ENCODE data around the gene SHC2. TPM values are rescaled to one million over a fixed set of nuclear protein-coding genes. Genes with fewer than 3 reads are reported as not detected.
"Not testable (repeated sequence)": the region's sequence is repeated elsewhere in the genome, so short reads cannot be mapped to it uniquely, and the experiment has no call there.

Gene SHC2
- total RNA-seq, 1 experiment from 2014 or later = 6.7 TPM

DNA sequence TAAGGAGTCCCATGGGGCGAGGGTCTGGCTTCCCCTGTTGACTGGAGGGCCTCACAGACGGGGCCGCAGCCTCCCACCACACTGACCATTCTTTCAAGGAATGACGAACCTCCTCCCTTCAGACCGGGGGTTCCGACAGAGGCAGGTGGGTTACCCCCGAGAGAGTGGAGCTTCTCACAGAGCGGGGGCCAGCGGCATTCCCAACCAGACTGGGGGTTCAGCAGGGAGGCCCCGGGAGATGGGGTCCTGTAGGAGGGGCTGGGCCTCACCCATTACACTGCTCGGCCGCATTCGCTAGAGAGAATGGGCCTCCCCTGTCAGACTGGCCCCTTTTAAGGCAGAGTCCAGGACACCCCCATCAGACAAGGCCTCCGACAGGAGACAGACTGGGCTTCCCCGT lies 36.3 kb downstream of the SHC2 start:
- intact Hi-C loops (cut with micrococcal nuclease; ENCODE audit: unreplicated experiment) (no loop called here), in situ Hi-C loops (cut with HindIII; ENCODE audit: low pct_unique_long_range_greater_than_20kb, low sequenced_read_pairs) (no loop called here)
- Histone ChIP-seq H3K36me3 (ENCODE audit: control insufficient read depth, insufficient read depth, low read length) (no peaks in the 10 kb centered on the region), H3K27me3 (ENCODE audit: control insufficient read depth, insufficient read depth, low read length) (no peaks in the 10 kb centered on the region), H3K9me3 (ENCODE audit: control insufficient read depth, insufficient read depth, low read depth, low read length) (no peaks in the 10 kb centered on the region), H3K4me1 (ENCODE audit: control insufficient read depth, insufficient read depth, low read length) (no peaks in the 10 kb centered on the region), H3K27ac (ENCODE audit: low read length) (no peak overlapping the region), H3K4me3 (ENCODE audit: low read depth in 2 of 2, low read length in 2 of 2) (no peak overlapping the region)
- no TSS peak for BruUV-seq (replicated peaks)
- POLR2A ChIA-PET = no interaction called here
- TF ChIP-seq, protein P1, sequence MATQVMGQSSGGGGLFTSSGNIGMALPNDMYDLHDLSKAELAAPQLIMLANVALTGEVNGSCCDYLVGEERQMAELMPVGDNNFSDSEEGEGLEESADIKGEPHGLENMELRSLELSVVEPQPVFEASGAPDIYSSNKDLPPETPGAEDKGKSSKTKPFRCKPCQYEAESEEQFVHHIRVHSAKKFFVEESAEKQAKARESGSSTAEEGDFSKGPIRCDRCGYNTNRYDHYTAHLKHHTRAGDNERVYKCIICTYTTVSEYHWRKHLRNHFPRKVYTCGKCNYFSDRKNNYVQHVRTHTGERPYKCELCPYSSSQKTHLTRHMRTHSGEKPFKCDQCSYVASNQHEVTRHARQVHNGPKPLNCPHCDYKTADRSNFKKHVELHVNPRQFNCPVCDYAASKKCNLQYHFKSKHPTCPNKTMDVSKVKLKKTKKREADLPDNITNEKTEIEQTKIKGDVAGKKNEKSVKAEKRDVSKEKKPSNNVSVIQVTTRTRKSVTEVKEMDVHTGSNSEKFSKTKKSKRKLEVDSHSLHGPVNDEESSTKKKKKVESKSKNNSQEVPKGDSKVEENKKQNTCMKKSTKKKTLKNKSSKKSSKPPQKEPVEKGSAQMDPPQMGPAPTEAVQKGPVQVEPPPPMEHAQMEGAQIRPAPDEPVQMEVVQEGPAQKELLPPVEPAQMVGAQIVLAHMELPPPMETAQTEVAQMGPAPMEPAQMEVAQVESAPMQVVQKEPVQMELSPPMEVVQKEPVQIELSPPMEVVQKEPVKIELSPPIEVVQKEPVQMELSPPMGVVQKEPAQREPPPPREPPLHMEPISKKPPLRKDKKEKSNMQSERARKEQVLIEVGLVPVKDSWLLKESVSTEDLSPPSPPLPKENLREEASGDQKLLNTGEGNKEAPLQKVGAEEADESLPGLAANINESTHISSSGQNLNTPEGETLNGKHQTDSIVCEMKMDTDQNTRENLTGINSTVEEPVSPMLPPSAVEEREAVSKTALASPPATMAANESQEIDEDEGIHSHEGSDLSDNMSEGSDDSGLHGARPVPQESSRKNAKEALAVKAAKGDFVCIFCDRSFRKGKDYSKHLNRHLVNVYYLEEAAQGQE (IDR thresholded peaks at IDR 0.05; ENCODE audit: insufficient read depth in 1 of 2, low read depth in 2 of 2, low read length in 1 of 2) = no peak
- CTCF ChIA-PET = no interaction called here
- DNase-seq (ENCODE audit: low read depth, low spot score) (no peak), ATAC-seq (no peak)

DNA sequence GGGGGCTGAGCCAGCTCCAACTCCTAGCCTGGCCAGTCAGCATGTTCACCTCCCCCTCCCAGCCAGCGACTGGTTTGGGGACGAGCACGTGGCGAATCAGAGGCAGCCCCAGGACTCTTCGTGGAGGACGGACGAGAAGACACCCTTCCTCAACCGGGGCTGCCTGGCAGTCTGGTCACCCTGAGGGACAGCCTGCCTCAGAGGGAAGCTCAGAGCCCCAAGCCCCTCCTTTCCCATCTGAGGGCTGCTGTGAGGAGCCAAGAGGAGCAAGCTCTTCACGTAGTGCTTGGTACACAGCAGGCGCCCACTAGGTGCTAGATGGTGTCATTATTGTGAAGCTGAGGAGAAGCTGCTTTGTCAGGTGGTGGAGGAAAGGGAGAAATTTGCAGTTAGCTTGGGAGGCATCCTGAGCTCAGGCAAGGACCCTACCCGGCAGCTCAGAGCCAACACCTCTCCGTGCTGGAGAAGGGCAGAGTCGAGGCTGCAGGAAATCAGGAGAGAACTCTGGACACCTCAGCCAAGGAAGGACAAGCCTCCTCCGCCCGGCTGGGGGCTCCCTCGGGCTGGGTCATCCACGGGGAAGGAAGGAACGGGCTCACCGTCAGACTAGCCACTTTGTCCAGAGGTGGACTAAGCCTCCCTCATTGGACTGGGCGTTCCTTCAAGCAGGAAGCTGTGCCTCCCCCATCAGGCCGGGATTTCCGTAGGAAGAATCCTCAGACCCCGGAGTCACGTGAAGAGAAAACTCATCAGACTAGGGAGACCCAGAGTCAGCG lies 37.0 kb downstream of the SHC2 start:
- no TSS peak for BruUV-seq (replicated peaks)
- Histone ChIP-seq H3K27me3 (ENCODE audit: control insufficient read depth, insufficient read depth, low read length) (no peaks in the 10 kb centered on the region), H3K4me1 (ENCODE audit: control insufficient read depth, insufficient read depth, low read length) (no peaks in the 10 kb centered on the region), H3K36me3 (ENCODE audit: control insufficient read depth, insufficient read depth, low read length) (no peaks in the 10 kb centered on the region), H3K9me3 (ENCODE audit: control insufficient read depth, insufficient read depth, low read depth, low read length) (no peaks in the 10 kb centered on the region), H3K27ac (ENCODE audit: low read length) (no peak overlapping the region), H3K4me3 (ENCODE audit: low read depth in 2 of 2, low read length in 2 of 2) (no peak overlapping the region)
- CTCF ChIA-PET = no interaction called here
- no peak for DNase-seq (ENCODE audit: low read depth, low spot score)
- in situ Hi-C loops (cut with HindIII; ENCODE audit: low pct_unique_long_range_greater_than_20kb, low sequenced_read_pairs) (no loop called here), intact Hi-C loops (cut with micrococcal nuclease; ENCODE audit: unreplicated experiment) (no loop called here)
- POLR2A ChIA-PET = no interaction called here
- ATAC-seq = no peak
- TF ChIP-seq, protein P2, sequence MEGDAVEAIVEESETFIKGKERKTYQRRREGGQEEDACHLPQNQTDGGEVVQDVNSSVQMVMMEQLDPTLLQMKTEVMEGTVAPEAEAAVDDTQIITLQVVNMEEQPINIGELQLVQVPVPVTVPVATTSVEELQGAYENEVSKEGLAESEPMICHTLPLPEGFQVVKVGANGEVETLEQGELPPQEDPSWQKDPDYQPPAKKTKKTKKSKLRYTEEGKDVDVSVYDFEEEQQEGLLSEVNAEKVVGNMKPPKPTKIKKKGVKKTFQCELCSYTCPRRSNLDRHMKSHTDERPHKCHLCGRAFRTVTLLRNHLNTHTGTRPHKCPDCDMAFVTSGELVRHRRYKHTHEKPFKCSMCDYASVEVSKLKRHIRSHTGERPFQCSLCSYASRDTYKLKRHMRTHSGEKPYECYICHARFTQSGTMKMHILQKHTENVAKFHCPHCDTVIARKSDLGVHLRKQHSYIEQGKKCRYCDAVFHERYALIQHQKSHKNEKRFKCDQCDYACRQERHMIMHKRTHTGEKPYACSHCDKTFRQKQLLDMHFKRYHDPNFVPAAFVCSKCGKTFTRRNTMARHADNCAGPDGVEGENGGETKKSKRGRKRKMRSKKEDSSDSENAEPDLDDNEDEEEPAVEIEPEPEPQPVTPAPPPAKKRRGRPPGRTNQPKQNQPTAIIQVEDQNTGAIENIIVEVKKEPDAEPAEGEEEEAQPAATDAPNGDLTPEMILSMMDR (IDR thresholded peaks at IDR 0.05) = no peak
- TF ChIP-seq, protein P1 (IDR thresholded peaks at IDR 0.05; ENCODE audit: insufficient read depth in 1 of 2, low read depth in 2 of 2, low read length in 1 of 2) = no peak
- TF ChIP-seq POLR2AphosphoS5 (IDR thresholded peaks at IDR 0.05; ENCODE audit: low read depth, low read length) (no peak), TCF7L2 (IDR thresholded peaks at IDR 0.05; ENCODE audit: low read depth, low read length) (no peak), SIN3A (IDR thresholded peaks at IDR 0.05; ENCODE audit: borderline replicate concordance, insufficient read depth, low read depth, low read length) (no peak)

DNA sequence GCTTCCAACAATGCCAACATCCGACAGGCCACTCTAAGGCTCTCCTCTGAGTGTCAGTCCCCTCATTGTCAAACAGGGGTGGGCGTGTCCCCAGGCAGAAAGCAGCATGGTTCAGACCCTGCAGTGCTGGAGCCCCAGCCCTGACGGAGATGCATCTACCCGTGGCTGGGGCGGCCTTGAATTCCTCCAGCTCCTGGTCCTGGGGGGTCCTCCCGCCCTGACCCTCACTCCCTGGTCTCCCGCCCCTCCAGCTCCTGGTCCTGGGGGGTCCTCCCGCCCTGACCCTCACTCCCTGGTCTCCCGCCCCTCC lies 38.0 kb downstream of the SHC2 start:
- H3K27ac ChIP-seq (ENCODE audit: low read length); BruUV-seq (replicated peaks); H3K36me3 ChIP-seq (ENCODE audit: control insufficient read depth, insufficient read depth, low read length); in situ Hi-C loops (cut with HindIII; ENCODE audit: low pct_unique_long_range_greater_than_20kb, low sequenced_read_pairs); H3K9me3 ChIP-seq (ENCODE audit: control insufficient read depth, insufficient read depth, low read depth, low read length); H3K4me1 ChIP-seq (ENCODE audit: control insufficient read depth, insufficient read depth, low read length); H3K27me3 ChIP-seq (ENCODE audit: control insufficient read depth, insufficient read depth, low read length); intact Hi-C loops (cut with micrococcal nuclease; ENCODE audit: unreplicated experiment); H3K4me3 ChIP-seq (ENCODE audit: low read depth in 2 of 2, low read length in 2 of 2); DNase-seq (ENCODE audit: low read depth, low spot score); POLR2A ChIA-PET; CTCF ChIA-PET: not testable (repeated sequence)
- ATAC-seq = 0 out of 2 replicates have a peak, but pooled peaks have one; percentile 47
